AML-193 (cell line): ENCODE measurements around the gene SLC22A16.
A peak's percentile ranks its signal among the peaks of the same experiment; 100 is the strongest.

Experiments
- DNase-seq, 2 experiments: peaks; one replicate each; lab custom pipeline; 2025; lab: John Stamatoyannopoulos, UW

SLC22A16 gene

DNA sequence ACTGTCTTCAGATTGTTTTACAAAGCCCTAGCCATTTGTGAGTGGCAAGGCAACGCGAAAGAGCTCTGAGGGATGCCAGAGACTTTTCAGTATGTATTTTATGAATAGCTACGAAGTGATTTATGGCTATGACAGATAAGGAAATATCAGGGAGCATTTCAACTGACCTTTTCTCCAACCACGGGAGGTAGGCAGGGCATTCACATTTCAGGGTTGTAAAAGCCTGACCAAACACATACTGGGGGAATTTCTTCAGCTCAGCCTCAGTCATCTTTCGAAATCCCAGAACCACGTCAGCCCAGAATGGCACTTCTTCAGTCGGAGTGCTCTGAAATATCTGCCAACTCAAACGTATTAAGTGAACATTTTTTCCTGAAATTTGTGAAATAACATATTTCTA is 71.8 kb downstream of the SLC22A16 start:
- DNase-seq: no peak

DNA sequence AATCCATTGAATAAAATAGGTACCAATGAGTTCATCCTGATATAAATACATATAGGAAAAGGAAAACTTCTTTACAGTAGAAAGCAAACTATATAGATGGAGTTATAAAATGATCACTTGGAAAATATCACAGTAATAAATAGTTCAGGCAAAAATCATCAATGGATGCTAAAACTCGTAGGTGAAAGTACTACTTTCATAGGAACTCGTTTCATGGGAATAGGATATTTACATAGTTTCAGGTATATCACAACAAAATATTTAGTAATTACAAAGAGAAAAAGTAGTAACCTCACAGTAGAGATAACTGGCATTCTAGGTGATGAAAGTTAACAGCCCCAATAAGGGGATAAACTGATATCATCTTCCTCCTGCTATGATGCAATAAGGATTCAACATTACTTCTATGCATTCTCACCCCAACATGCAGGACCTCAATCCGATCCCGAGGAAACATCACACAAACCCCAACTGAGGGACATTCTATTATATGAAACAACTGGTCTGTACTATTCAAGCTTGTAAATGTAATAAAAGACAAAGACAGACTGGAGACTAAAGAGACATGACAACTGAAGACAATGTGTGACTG is 74.7 kb downstream of the SLC22A16 start:
- DNase-seq: no peak

DNA sequence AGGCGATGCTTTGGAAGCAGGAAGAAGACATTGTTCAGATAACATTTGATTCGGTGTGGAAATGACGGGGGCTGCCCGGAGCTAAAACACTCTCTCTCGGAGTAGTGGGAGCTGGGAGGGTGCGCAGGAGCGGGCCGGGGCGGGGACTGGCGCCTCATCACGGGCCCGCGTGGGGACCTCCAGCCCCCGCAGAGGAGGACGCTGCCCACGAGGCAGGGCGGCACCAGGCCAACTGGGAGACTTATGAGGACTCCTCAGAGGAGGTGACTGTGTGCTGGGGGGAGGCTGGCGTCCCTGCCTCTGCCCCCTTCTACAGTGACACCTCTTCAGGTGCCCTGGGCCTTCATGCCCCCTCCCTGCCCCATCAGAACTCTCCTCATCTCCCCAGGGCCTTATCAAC is 76.2 kb downstream of the SLC22A16 start:
- DNase-seq: no peak

DNA sequence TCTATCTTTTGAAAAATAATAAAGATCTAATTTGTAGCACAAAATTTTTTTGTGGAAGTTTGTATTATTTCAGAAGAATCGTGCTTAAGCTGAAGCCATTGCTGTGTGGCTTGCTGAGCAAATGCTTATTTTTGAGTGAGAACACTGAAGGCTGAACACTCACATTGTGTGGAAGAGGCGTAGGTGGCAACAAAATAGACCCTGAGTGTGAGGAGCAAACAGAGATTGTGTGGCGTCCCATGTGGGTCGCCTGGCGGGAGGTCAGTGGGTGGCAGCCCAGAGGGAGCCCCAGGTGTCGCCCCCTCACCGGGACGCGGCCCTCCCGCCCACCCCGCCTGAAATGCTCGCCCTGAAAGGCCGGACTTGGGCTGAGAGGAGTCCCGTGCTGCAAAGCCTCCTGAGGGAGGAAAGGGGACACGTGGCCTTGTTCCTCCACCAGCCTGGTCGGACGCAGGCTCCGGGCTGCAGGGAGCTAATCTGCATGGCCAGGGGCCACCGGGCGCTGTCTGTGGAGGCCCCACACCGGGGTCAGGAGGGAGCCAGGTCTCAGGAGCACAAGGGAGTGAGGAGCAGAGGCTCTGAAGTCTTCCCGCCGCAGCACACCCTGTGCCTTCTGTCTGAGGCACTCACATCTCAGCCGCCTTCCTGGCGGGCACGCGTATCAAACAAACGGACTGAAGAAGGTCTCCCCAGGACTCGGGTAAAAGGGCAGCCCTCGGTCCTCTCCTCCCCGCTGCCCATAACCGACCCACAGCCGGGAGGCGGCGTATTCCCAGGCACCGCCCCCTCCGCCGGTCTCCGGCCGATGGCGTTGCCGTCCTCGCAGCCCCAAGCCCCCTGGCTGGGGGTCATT is 77.0 kb downstream of the SLC22A16 start:
- DNase-seq: no peak

DNA sequence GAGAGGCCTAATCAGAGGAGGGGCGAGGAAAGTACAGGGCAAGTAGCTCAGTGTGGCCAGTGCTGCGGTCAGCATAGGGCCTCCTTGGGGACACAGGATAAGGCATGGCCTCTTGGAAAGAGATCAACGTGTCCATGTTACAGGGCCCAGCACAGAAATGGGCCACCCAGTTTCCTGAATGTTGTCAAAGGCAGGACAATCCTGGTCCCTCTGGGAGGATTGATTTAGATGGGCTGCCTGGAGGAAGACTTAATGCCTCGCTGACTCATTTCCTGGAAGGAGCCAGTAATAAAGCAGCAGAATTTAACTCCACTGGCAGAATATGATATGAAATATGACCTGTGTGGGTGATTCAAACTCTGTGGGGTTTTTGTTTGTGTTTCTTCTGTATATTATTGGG is 77.6 kb downstream of the SLC22A16 start:
- DNase-seq: peak in 1 of 2 experiments; percentile 12

DNA sequence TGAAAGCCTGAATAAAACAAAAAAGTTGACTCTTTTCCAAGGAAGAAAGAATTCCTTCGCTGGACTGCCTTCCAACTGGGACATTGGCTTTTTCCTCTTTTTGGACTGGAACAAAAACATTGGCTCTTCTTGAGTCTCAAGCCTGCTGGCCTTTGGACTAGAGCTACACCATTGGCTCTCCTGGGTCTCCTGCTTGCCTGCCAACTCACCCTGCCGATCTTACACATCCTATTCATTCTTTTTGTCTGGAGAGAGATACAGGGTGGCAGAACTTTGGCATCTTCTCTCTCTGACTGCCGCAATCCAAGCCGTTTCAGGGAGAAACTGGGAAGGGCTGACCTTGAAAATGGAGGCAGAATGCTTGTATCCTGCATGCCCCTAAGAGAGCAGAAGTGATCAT is 81.2 kb downstream of the SLC22A16 start:
- DNase-seq: no peak

DNA sequence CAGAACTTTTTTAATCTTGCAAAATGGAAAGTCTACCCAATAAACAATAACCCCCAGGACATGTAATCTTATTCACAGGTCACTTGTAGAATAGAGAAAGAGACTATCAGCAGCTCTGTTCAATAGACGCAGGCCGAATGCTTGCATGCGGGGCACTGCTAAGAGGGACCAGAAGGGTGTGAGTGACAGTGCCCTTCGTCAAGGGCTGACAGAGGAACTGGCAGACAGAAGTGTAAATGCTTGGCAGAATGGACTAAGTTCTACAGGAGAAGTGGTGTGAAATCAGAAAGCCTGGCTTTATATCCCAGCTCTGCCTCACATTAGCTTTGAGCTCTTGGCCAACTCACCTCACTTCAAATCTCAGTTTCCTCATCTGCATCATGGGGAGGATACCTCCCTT is 82.0 kb downstream of the SLC22A16 start:
- DNase-seq: no peak

DNA sequence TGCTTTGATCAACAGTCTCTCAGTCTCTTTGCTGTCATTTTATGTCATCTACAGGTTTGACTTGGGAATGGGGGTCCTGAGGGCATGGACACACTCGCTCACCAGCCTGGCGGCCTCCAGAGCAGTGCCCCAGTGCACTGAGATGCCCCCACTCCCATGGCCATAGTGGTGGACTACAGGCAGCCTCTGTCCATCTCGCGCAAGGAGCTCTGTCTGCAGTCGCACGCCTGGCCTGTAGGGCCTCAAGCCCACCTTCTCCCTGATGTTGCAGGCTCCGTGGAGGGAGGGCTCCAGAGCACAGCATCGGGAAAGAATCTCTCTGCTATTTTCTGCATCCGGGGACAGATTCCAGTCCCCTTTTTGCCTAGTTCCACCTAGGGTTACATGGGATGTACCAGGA is 83.7 kb downstream of the SLC22A16 start:
- no peak for DNase-seq

DNA sequence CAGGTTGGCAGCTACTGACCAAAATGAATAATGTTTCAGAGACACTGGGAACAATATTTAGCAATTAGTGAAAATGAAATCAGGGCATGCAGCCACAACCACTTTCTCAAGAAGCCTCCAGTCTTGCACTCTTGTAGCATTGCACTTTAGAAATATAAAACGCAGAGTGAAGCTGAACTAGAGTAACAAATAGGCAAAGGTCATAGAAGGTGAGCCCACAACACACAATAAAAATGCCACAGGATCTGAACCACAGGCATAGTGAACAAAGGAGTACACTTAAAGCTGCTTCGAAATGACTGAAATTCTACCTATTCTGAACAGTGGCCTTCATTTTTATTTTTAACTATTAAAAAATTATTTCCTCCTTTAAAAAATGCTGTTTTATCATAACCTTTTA is 86.0 kb downstream of the SLC22A16 start:
- no peak for DNase-seq

DNA sequence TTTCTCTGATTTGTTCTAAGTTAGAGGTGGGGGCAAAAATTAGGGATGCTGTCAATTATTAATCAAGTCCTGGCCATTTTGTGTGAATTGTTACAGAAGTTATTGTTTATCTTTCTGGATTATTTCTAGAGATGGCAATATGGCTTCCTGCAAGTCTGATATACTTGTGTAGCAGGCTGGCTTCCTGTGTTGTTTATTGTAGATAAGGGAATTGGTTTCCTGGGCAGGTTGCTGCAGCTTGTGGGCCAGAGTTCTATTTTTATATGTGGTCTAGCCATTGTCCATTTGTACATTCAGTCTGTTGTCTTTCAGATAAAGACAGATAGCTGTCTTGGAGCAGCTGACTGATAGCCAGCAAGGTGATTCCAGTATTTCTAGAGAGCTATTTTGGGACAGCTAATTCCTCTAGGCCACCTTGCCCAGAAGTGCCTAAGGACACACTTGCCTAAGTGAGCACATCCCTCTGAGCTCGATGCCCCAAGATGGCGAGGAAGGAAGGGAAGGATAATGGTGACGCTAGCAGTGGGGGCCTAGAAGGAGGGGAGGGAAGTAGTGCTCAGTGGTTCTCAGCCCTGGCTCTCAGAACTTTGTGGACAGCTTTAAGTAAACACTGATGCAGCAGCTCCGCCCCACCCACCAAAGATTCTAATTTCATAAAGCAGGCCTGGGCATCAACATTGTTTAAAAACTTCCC is 86.6 kb downstream of the SLC22A16 start:
- DNase-seq: no peak

DNA sequence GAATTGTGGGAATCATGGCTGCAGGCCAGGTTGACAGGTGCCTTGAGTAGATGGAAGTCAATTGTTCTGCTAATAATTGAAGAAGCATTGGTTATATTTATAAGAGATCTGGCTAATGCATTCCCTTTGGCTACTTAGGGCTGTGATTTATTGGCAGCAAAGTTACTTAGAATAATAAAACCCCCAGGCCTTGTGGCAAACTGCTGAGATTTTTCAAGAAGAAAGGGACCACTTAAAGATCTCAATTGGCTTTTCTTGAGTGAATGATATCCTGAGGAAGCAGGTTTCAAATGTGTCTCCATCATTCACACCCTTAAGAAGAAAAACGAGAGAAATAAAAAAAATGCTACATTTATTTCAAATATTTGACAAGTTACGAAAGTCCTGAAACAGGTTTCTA is 88.4 kb downstream of the SLC22A16 start:
- DNase-seq: no peak

DNA sequence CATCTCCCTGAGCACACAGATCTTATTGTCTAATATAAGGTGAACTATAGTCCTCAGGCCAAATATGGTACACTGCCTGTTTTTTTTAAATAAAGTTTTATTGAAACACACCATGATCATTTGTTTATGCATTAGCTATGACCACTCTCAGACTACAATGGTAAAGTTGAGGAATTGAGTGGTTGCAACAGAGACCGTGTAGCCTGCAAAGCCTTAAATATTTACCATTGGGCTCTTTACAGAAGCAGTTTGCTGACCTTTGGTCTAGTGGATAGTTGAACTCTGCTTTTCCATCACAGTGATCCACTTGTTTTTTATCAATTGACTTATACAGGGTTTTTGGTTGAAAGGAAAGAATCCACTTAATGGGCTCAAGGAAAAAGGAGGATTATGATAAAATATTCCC is 91.0 kb downstream of the SLC22A16 start:
- no peak for DNase-seq

DNA sequence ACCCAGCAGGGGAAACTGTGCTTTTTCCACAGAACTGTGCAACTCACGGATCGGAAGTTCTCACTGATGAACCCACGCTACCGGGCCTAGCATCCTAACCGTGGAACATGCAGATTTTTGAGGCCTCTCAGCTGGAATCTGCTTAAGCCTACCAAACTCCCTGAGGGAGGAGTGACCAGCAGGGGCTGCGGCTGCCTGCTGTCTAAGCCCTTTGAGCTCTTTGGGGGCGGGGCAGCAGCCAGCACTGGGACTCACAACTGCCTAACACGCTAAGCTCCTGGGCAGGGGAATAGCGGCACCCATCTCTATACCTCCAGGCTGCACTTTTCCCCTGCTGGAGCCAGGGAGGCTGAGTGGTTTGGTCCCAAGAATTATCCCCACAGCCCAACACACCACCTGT is 97.9 kb downstream of the SLC22A16 start:
- no peak for DNase-seq
